ENCODE results near the gene GPR171.

DNA sequence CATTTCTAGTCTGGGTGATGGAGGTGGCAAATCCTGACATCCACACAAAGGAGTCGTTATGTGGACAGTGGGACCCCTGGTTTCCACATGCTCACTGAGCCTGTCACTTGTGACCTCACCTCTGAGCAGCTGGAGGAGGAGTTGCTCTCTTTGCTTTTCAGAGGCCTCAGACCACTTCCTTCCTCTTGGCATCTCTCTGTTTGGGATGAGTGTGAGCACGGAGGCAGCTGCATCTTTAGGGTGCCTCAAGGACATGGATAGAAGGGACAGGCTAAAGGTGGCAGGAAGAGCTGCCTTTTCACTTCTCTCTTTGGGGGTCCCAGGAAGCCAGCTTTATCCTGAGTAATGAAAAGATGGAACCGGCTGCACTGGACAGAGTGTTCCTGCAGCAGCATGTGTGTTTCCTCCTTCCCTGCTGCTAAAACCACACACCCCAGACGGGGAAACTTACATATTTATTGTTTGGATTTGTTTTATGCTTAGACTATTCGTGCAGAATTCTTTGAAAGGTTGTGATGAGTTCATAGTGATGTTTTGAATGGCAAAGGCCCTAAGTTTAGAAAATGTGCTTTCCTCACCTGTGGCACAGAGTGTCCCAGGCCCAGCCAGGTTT lies 31.8 kb downstream of the GPR171 start:
- TF ChIP-seq, protein P1, sequence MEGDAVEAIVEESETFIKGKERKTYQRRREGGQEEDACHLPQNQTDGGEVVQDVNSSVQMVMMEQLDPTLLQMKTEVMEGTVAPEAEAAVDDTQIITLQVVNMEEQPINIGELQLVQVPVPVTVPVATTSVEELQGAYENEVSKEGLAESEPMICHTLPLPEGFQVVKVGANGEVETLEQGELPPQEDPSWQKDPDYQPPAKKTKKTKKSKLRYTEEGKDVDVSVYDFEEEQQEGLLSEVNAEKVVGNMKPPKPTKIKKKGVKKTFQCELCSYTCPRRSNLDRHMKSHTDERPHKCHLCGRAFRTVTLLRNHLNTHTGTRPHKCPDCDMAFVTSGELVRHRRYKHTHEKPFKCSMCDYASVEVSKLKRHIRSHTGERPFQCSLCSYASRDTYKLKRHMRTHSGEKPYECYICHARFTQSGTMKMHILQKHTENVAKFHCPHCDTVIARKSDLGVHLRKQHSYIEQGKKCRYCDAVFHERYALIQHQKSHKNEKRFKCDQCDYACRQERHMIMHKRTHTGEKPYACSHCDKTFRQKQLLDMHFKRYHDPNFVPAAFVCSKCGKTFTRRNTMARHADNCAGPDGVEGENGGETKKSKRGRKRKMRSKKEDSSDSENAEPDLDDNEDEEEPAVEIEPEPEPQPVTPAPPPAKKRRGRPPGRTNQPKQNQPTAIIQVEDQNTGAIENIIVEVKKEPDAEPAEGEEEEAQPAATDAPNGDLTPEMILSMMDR (IDR thresholded peaks at IDR 0.05) = no peak
- TF ChIP-seq, protein P2, sequence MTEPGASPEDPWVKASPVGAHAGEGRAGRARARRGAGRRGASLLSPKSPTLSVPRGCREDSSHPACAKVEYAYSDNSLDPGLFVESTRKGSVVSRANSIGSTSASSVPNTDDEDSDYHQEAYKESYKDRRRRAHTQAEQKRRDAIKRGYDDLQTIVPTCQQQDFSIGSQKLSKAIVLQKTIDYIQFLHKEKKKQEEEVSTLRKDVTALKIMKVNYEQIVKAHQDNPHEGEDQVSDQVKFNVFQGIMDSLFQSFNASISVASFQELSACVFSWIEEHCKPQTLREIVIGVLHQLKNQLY (CRISPR knock-in tag; IDR thresholded peaks at IDR 0.05) = no peak
- TF ChIP-seq MAX (CRISPR knock-in tag; IDR thresholded peaks at IDR 0.05) = no peak
- TF ChIP-seq ZNF423 (CRISPR knock-in tag; IDR thresholded peaks at IDR 0.05) = no peak
- TF ChIP-seq, protein P3, sequence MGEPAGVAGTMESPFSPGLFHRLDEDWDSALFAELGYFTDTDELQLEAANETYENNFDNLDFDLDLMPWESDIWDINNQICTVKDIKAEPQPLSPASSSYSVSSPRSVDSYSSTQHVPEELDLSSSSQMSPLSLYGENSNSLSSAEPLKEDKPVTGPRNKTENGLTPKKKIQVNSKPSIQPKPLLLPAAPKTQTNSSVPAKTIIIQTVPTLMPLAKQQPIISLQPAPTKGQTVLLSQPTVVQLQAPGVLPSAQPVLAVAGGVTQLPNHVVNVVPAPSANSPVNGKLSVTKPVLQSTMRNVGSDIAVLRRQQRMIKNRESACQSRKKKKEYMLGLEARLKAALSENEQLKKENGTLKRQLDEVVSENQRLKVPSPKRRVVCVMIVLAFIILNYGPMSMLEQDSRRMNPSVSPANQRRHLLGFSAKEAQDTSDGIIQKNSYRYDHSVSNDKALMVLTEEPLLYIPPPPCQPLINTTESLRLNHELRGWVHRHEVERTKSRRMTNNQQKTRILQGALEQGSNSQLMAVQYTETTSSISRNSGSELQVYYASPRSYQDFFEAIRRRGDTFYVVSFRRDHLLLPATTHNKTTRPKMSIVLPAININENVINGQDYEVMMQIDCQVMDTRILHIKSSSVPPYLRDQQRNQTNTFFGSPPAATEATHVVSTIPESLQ (CRISPR knock-in tag; IDR thresholded peaks at IDR 0.05) = no peak
- TF ChIP-seq, protein P4, sequence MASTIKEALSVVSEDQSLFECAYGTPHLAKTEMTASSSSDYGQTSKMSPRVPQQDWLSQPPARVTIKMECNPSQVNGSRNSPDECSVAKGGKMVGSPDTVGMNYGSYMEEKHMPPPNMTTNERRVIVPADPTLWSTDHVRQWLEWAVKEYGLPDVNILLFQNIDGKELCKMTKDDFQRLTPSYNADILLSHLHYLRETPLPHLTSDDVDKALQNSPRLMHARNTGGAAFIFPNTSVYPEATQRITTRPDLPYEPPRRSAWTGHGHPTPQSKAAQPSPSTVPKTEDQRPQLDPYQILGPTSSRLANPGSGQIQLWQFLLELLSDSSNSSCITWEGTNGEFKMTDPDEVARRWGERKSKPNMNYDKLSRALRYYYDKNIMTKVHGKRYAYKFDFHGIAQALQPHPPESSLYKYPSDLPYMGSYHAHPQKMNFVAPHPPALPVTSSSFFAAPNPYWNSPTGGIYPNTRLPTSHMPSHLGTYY (CRISPR knock-in tag; IDR thresholded peaks at IDR 0.05) = no peak
